HCT116 (cell line): ENCODE data around the gene TSPAN15. TPM values are rescaled to one million over a fixed set of nuclear protein-coding genes. Genes with fewer than 3 reads are reported as not detected.

Experiments used
- ATAC-seq: fragments of 200-7000 bp; cut with Tn5 transposase; 2 replicates; pipeline ENCODE4 v1.9.1; 2020; ENCODE audit warnings: mild to moderate bottlenecking, moderate library complexity
- BruUV-seq: library from RNA; stranded (reverse); fragments of 400-500 nt; replicated peaks from 2 replicates; lab custom pipeline; 2021; lab: Mats Ljungman, UMichigan
- CTCF ChIA-PET: fragments of 300-600 bp; sonication (Branson Sonifier 250); formaldehyde crosslinking; loops from one replicate; lab custom pipeline; 2021; ENCODE audit warnings: antibody characterized with exemption; lab: Charles Lee
- POLR2A ChIA-PET: fragments of 300-600, 350-600 bp; sonication (Branson Sonifier 250); formaldehyde crosslinking; loops from one replicate; lab custom pipeline; 2021; ENCODE audit warnings: antibody characterized with exemption; lab: Charles Lee
- RAD21 ChIA-PET, 2 experiments: fragments of 300-600 bp; sonication (Branson Sonifier 250); formaldehyde crosslinking; loops; one replicate each; lab custom pipeline; 2023; ENCODE audit warnings: low total read pairs in 2 of 2; ENCODE audit not compliant: uncharacterized antibody in 2 of 2, unreplicated experiment in 2 of 2, low non-redundant PET in 1 of 2; lab: Charles Lee
- DNase-seq: peaks from one replicate; pipeline ENCODE4 v3.0.0-alpha.2; 2010; ENCODE audit warnings: low read depth, low spot score
- H2AFZ ChIP-seq: fragments of 200-600 bp; shearing (Covaris generic), sonication (generic); 2 replicates; pipeline ENCODE4 v1.6.1; 2017; ENCODE audit warnings: low read depth, mixed run types, mixed read lengths, antibody characterized with exemption, low read length; ENCODE audit not compliant: poor library complexity, severe bottlenecking
- H3K27ac ChIP-seq: 2 replicates; pipeline ENCODE4 v1.5.1; 2012; ENCODE audit warnings: low read depth, low read length
- H3K27me3 ChIP-seq: fragments of 200-600 bp; sonication (generic); 2 replicates; pipeline ENCODE4 v1.6.1; 2016; ENCODE audit warnings: mixed run types, low read length, mixed read lengths; ENCODE audit not compliant: insufficient read depth
- H3K36me3 ChIP-seq, 2 experiments: fragments of 200-500 bp in 1 of 2; fragments of 200-600 bp in 1 of 2; sonication (Bioruptor generic) in 1 of 2; sonication (generic) in 1 of 2; 2 replicates each; pipeline versions ENCODE4 v1.5.1 to v1.6.1; 2014 to 2016; ENCODE audit warnings: low read length in 2 of 2, inconsistent platforms in 1 of 2, mixed read lengths in 1 of 2, mixed run types in 1 of 2; ENCODE audit not compliant: insufficient read depth in 2 of 2, control insufficient read depth in 1 of 2
- H3K4me1 ChIP-seq, 2 experiments: fragments of 200-600 bp in 1 of 2; sonication (generic) in 1 of 2; 2 replicates each; pipeline versions ENCODE4 v1.5.1 to v1.6.1; 2012 to 2017; ENCODE audit warnings: low read length in 2 of 2, inconsistent platforms in 1 of 2, mild to moderate bottlenecking in 1 of 2, mixed read lengths in 1 of 2, mixed run types in 1 of 2, moderate library complexity in 1 of 2; ENCODE audit not compliant: insufficient read depth in 2 of 2, control insufficient read depth in 1 of 2
- H3K4me2 ChIP-seq: fragments of 200-600 bp; sonication (generic); 2 replicates; pipeline ENCODE4 v1.6.1; 2017; ENCODE audit warnings: mixed run types, low read length, mixed read lengths
- H3K4me3 ChIP-seq, 2 experiments: fragments of 200-600 bp in 1 of 2; sonication (generic) in 1 of 2; replicated peaks in 1 of 2; 2 replicates each; pipeline ENCODE4 v1.5.1; 2011 to 2016; ENCODE audit warnings: low read length in 2 of 2, control low read depth in 1 of 2, low read depth in 1 of 2, mild to moderate bottlenecking in 1 of 2, mixed read lengths in 1 of 2, mixed run types in 1 of 2
- H3K79me2 ChIP-seq: fragments of 200-600 bp; sonication (generic); 2 replicates; pipeline ENCODE4 v1.6.1; 2017; ENCODE audit warnings: mild to moderate bottlenecking, mixed run types, low read length, moderate library complexity, mixed read lengths; ENCODE audit not compliant: insufficient read depth
- H3K9ac ChIP-seq: fragments of 200-600 bp; sonication (generic); 2 replicates; pipeline ENCODE4 v1.6.1; 2016; ENCODE audit warnings: low read length, mixed read lengths
- H3K9me2 ChIP-seq: fragments of 200-600 bp; sonication (generic), shearing (Covaris generic); 2 replicates; pipeline ENCODE4 v1.6.1; 2017; ENCODE audit warnings: mixed run types, mild to moderate bottlenecking, moderate library complexity; ENCODE audit not compliant: insufficient read depth
- H3K9me3 ChIP-seq, 2 experiments: fragments of 200-500 bp in 1 of 2; fragments of 200-600 bp in 1 of 2; sonication (Bioruptor generic) in 1 of 2; sonication (generic) in 1 of 2; 2 replicates each; pipeline ENCODE4 v1.6.1; 2014 to 2017; ENCODE audit warnings: low read length in 2 of 2, mixed read lengths in 2 of 2, inconsistent platforms in 1 of 2, low read depth in 1 of 2, mild to moderate bottlenecking in 1 of 2, mixed run types in 1 of 2, moderate library complexity in 1 of 2; ENCODE audit not compliant: control insufficient read depth in 1 of 2, insufficient read depth in 1 of 2
- H4K20me1 ChIP-seq: fragments of 200-600 bp; sonication (generic), shearing (Covaris generic); 2 replicates; pipeline ENCODE4 v1.6.1; 2017; ENCODE audit warnings: mixed run types, mild to moderate bottlenecking, moderate library complexity; ENCODE audit not compliant: insufficient read depth
- CEBPB ChIP-seq: IDR thresholded peaks from 2 replicates; pipeline ENCODE4 v1.6.1; 2012; ENCODE audit warnings: low read depth
- EZH2 ChIP-seq: fragments of 200-600 bp; sonication (generic); IDR thresholded peaks from 2 replicates; pipeline ENCODE4 v1.6.1; 2017; ENCODE audit warnings: antibody characterized with exemption, mixed run types
- RAD21 ChIP-seq: IDR thresholded peaks from 2 replicates; pipeline ENCODE4 v1.6.1; 2012; ENCODE audit warnings: low read depth, mild to moderate bottlenecking
- SIN3A ChIP-seq: IDR thresholded peaks from 2 replicates; pipeline ENCODE4 v1.6.1; 2012; ENCODE audit warnings: low read depth
- ZFX ChIP-seq: fragments of 450-650 bp; IDR thresholded peaks from 2 replicates; pipeline ENCODE4 v1.6.1; 2017
- intact Hi-C: fragments of 100-400 bp; cut with micrococcal nuclease; formaldehyde crosslinking; loops from 2 replicates; pipeline ENCODE4 v1.10.0; 2022
- total RNA-seq: library from RNA; stranded (reverse); gene quantifications from one replicate; pipeline ENCODE4 v1.2.1, GENCODE V29; 2021; ENCODE audit not compliant: unreplicated experiment
- TF ChIP-seq, protein P1 (sequence below): IDR thresholded peaks from 2 replicates; pipeline ENCODE4 v1.6.1; 2012; ENCODE audit warnings: low read depth
- TF ChIP-seq, protein P2 (sequence below): IDR thresholded peaks from 2 replicates; pipeline ENCODE4 v1.6.1; 2012

The TSPAN15 gene
- total RNA-seq, 1 experiment from 2014 or later, result 16.0 TPM

GRCh38 chr10:69464401-69464800 lies 13.1 kb downstream of the TSPAN15 start:
- intact Hi-C loops, result no loop called here
- no peaks in the 10 kb centered on the region for H3K9me2 ChIP-seq
- H3K4me2 ChIP-seq, result peak overlapping the region; percentile 31
- no TSS peak for BruUV-seq
- peak overlapping the region; percentile 28; the same call in 1 of the 2 replicates for H3K27ac ChIP-seq
- TF ChIP-seq CEBPB (no peak), EZH2 (no peak), ZFX (no peak), RAD21 (no peak), SIN3A (no peak)
- TF ChIP-seq, protein P1, sequence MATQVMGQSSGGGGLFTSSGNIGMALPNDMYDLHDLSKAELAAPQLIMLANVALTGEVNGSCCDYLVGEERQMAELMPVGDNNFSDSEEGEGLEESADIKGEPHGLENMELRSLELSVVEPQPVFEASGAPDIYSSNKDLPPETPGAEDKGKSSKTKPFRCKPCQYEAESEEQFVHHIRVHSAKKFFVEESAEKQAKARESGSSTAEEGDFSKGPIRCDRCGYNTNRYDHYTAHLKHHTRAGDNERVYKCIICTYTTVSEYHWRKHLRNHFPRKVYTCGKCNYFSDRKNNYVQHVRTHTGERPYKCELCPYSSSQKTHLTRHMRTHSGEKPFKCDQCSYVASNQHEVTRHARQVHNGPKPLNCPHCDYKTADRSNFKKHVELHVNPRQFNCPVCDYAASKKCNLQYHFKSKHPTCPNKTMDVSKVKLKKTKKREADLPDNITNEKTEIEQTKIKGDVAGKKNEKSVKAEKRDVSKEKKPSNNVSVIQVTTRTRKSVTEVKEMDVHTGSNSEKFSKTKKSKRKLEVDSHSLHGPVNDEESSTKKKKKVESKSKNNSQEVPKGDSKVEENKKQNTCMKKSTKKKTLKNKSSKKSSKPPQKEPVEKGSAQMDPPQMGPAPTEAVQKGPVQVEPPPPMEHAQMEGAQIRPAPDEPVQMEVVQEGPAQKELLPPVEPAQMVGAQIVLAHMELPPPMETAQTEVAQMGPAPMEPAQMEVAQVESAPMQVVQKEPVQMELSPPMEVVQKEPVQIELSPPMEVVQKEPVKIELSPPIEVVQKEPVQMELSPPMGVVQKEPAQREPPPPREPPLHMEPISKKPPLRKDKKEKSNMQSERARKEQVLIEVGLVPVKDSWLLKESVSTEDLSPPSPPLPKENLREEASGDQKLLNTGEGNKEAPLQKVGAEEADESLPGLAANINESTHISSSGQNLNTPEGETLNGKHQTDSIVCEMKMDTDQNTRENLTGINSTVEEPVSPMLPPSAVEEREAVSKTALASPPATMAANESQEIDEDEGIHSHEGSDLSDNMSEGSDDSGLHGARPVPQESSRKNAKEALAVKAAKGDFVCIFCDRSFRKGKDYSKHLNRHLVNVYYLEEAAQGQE, result no peak
- TF ChIP-seq, protein P2, sequence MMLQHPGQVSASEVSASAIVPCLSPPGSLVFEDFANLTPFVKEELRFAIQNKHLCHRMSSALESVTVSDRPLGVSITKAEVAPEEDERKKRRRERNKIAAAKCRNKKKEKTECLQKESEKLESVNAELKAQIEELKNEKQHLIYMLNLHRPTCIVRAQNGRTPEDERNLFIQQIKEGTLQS, result no peak
- TF ChIP-seq, all 23 proteins: peak for 0
- DNase-seq (no peak), ATAC-seq (no peak)
- no peak overlapping the region for H2AFZ ChIP-seq
- H3K4me3 ChIP-seq, result no peak overlapping the region
- ChIA-PET CTCF (interaction anchor here (0.7 kb wide), 1 partner anchor 56 kb away, joined by 5 read pairs; no protein-coding TSS in a partner anchor), RAD21 (no interaction called here), POLR2A (no interaction called here)
- H3K9me3 ChIP-seq, result no peaks in the 10 kb centered on the region
- H3K4me1 ChIP-seq, result peaks cover 20 to 36% of the 10 kb centered on the region in 2 experiments
- H3K36me3 ChIP-seq, result no peaks in the 10 kb centered on the region
- no peaks in the 10 kb centered on the region for H4K20me1 ChIP-seq
- H3K27me3 ChIP-seq, result no peaks in the 10 kb centered on the region
- H3K9ac ChIP-seq, result no peak overlapping the region
- no peaks in the 10 kb centered on the region for H3K79me2 ChIP-seq
